Activated naive CD4-positive, alpha-beta T cell treated with Interleukin-2 at 50 U/mL for 16 hours (primary cell): ENCODE results near the gene SURF2.
"Not testable (repeated sequence)": the region's sequence is repeated elsewhere in the genome, so short reads cannot be mapped to it uniquely, and the experiment has no call there.

Experiments
- DNase-seq: peaks from one replicate; pipeline ENCODE4 v3.0.0-alpha.2; 2020

The SURF2 gene

DNA sequence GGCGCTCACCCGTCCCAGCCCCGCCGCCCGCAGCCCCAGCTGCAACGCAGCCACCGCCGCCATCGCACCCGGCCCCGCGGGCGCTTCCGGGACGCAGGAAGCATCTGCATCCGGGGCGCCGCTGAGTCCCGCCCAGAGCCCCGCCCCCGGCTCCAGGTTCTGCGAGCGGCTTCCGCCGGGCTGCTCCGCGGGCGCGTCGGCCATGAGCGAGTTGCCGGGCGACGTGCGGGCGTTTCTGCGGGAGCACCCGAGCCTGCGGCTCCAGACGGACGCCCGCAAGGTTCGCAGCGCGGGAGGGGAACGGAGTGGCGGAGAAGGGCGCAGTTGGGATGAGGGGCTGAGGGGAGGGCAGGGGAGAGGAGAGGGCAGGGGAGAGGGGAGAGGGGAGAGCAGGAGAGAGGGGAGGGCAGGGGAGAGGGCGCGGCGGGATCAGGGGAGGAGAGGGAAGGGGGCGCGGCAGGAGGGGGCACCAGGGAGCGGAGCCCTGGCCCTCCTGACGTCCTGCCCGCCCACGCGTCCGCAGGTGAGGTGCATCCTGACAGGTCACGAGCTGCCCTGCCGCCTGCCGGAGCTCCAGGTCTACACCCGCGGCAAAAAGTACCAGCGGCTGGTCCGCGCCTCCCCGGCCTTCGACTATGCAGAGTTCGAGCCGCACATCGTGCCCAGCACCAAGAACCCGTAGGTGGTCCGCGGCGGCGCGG lies at the start of gene SURF2, which contains the start of gene SURF1:
SURF2 (plus strand) TSS at position 160 of the 701 bp plus-strand sequence; CDS start at position 203, 43 bp downstream.
SURF1 (minus strand) TSS at position 97 of the 701 bp plus-strand sequence; CDS start at position 63, 34 bp downstream.
- peak; percentile 93 for DNase-seq

DNA sequence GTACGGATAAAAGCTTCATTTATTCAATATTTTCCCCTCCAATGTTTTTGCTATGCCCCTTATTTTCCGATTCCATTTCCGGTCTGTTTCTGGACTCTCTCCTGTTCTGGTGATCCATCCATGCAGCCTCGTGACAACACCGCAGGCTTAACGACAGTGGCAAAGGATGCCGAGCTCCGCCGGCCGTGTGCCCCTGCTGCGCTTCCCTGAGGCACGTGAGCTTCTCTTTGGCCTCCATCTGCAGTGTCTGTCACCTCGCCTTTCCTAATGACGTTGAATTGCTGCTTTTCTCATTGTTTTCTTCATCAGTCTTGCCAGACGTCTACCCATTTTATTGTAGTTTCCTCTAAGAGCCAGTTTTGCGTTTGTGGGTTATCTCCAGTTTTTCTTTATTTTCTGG lies 49.0 kb upstream of the SURF2 start:
- DNase-seq: no peak

- DNase-seq: no peak
Observed at GRCh38 chr9:133309608-133310007, 46.7 kb upstream of the SURF2 start.

- DNase-seq: no peak
Observed at GRCh38 chr9:133315997-133316396, 40.4 kb upstream of the SURF2 start.

DNA sequence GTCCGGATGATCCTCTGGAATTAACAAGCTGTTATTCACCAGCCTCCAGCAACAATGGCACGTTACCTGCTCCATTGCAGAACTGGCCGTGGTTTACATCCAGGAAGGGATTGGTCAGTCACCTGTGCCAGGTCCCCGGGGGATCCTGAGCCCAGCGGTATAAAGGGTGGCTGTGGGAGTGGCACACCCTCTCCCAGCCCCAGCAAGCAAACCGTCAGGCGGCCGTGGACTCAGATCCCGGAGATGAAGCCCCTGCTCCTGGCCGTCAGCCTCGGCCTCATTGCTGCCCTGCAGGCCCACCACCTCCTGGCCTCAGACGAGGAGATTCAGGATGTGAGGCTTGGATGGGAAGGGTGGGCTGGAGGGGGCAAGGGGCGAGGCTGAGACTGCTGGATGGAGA lies 38.8 kb upstream of the SURF2 start:
- not testable (repeated sequence) for DNase-seq

GRCh38 chr9:133320421-133320881 lies 35.9 kb upstream of the SURF2 start:
- DNase-seq: no peak

- no peak for DNase-seq
Observed at GRCh38 chr9:133321411-133321935, 34.9 kb upstream of the SURF2 start.

GRCh38 chr9:133322701-133323100 lies 33.6 kb upstream of the SURF2 start:
- DNase-seq: no peak

- DNase-seq: no peak
Observed at GRCh38 chr9:133323211-133323610, 33.1 kb upstream of the SURF2 start.

GRCh38 chr9:133323991-133324703 lies 32.2 kb upstream of the SURF2 start:
- DNase-seq: no peak

- not testable (repeated sequence) for DNase-seq
Observed at GRCh38 chr9:133327021-133327420, 29.3 kb upstream of the SURF2 start.

DNA sequence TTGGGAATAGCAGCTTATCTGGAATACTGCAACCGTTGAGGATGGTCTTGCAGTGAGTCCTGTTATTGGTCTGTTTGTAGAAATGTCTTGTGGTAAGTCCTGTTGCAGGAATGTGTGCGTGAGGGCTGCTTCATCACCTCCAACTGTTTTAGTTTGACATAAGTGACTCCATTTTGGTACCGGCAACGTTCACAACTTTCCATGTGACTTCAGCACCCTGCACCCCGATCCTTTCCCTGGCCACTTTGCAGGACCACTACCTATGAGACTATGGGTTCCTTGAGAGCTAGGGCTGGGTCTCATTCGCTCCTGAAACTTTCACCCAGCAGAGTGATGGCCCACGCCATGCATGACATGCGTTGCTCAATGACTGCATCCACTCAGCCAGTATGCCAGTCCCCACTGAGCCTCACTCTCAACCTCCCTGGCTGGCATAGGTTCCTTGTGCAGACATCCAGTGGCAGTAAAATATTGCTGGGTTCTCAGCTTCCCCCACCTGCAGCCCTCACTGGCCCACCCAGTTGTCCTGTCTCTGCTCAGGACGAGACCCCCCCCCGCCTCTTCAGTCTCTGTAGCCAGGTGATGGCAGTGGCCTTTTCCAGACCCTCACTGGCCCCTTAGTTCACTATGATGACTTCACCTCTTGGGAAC lies 28.4 kb upstream of the SURF2 start:
- DNase-seq: no peak

DNA sequence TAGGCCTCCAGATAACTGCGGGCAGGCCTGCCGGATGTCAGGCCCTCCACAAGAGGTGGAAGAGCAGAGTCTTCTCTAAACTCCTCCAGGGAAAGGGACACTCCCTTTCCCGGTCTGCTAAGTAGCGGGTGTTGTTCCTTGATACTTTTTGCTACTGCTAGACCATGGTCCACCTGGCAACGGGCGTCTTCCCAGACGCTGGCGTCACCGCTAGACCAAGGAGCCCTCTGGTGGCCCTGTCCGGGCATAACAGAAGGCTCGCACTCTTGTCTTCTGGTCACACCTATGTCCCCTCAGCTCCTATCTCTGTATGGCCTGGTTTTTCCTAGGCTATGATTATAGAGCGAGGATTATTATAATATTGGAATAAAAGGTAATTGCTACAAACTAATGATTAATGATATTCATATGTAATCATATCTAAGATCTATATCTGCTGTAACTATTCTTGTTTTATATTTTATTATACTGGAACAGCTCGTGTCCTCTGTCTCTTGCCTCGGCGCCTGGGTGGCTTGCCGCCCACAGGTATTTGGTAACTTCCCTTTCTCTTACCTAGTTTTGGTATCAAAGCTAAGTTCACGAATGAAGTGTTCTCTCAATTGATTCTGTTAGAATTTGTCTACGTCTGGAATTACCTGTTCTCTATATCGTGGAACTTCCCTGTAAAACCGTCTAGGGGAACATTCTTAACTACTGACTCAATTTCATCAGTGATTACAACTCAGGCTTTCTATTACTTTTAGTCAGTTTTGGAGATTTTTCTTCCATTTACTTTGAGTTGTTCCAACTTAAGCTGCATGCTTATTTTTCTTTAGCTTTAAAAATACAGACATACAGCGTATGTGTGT lies 26.8 kb upstream of the SURF2 start:
- not testable (repeated sequence) for DNase-seq

DNA sequence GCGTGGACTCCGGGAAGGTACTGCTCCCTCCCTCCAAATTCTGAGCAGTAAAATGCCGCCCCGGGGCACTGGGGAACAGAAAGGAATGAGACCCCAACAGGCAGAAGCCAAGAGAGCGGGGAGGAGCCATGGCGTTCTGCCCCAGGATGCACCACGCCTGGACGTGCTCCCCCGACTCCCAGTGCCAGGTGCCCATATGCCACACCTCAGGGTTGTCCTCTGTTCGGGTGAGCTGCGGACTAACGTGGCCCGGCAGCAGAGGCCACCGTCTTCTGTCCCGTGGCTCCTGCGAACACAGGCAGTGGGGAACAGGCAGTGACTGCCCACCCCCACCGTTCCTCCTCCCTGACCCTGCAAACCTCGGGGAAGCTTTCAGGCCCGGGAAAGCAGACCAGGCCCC lies 25.1 kb upstream of the SURF2 start:
- DNase-seq: no peak

GRCh38 chr9:133331641-133332380 lies 24.5 kb upstream of the SURF2 start:
- DNase-seq: no peak

GRCh38 chr9:133332381-133332730 lies 24.0 kb upstream of the SURF2 start:
- DNase-seq: no peak

DNA sequence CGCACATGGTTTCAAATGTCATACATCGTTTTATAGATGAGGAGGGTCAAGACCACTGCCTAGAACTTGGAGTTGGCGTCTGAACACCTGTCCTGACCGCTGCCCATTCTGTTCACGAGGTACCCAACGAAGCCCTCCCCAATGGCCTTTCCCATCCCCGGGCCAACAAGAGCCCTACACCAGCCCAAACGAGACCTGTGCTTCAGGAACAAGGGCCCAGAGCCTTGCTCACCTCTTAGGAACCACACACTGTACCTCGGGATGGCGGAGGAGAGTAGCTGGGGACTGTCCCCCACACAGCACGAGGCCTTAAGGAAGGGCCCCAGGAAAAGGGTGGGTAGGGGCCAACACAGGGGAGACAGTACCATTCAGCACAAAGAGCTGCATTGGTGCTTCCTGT lies 23.3 kb upstream of the SURF2 start:
- DNase-seq: no peak

GRCh38 chr9:133333566-133333965 lies 22.8 kb upstream of the SURF2 start:
- DNase-seq: no peak

- DNase-seq: no peak
Observed at GRCh38 chr9:133334161-133334560, 22.2 kb upstream of the SURF2 start.

GRCh38 chr9:133334888-133335287 lies 21.5 kb upstream of the SURF2 start:
- not testable (repeated sequence) for DNase-seq

GRCh38 chr9:133335924-133336811 lies 20.2 kb upstream of the SURF2 start, which contains the start of gene SURF6:
Gene SURF6, minus strand, starts transcription at chr9:133336188. Its CDS starts 56 bp downstream, at chr9:133336132.
- DNase-seq: peak; percentile 95
